Fibroblast of lung (primary cell): Measurements from ENCODE around the gene TAF1L. TPM values are rescaled to one million over a fixed set of nuclear protein-coding genes. Genes with fewer than 3 reads are reported as not detected.
A peak's percentile ranks its signal among the peaks of the same experiment; 100 is the strongest.

ENCODE experiments used
- DNase-seq, 2 donors: peaks; one replicate each; pipeline versions ENCODE4 v3.0.0 to v3.0.0-alpha.2; 2010; ENCODE audit warnings: low read depth in 2 of 2
- H2AFZ ChIP-seq: 2 replicates; pipeline ENCODE4 v1.5.1; 2012; ENCODE audit warnings: low read length, control low read depth, inconsistent platforms
- H3K27ac ChIP-seq: 2 replicates; pipeline ENCODE4 v1.5.1; 2011; ENCODE audit warnings: low read length, control low read depth; ENCODE audit not compliant: insufficient read depth
- H3K27me3 ChIP-seq: 2 replicates; pipeline ENCODE4 v1.5.1; 2011; ENCODE audit warnings: mild to moderate bottlenecking, low read length; ENCODE audit not compliant: control insufficient read depth, insufficient read depth
- H3K36me3 ChIP-seq: 2 replicates; pipeline ENCODE4 v1.5.1; 2011; ENCODE audit warnings: low read length; ENCODE audit not compliant: control insufficient read depth, insufficient read depth
- H3K4me1 ChIP-seq: 2 replicates; pipeline ENCODE4 v1.5.1; 2011; ENCODE audit warnings: low read length; ENCODE audit not compliant: control insufficient read depth, insufficient read depth; ENCODE audit errors: extremely low read depth
- H3K4me2 ChIP-seq: 2 replicates; pipeline ENCODE4 v1.5.1; 2011; ENCODE audit warnings: low read length, control low read depth; ENCODE audit not compliant: insufficient read depth; ENCODE audit errors: extremely low read depth
- H3K4me3 ChIP-seq, 4 experiments: fragments of 200-600 bp in 1 of 4; sonication (generic) in 1 of 4; replicated peaks in 1 of 4; 2 replicates each; pipeline ENCODE4 v1.5.1; 2011 to 2016; ENCODE audit warnings: low read length in 4 of 4, low read depth in 3 of 4, mild to moderate bottlenecking in 3 of 4, control low read depth in 2 of 4, inconsistent platforms in 1 of 4, mixed read lengths in 1 of 4; ENCODE audit not compliant: insufficient read depth in 1 of 4; ENCODE audit errors: control extremely low read depth in 1 of 4
- H3K79me2 ChIP-seq: 2 replicates; pipeline ENCODE4 v1.5.1; 2012; ENCODE audit warnings: mild to moderate bottlenecking, low read length, inconsistent platforms; ENCODE audit not compliant: control insufficient read depth, insufficient read depth
- H3K9ac ChIP-seq: 2 replicates; pipeline ENCODE4 v1.5.1; 2011; ENCODE audit warnings: mild to moderate bottlenecking, low read length, control low read depth; ENCODE audit not compliant: insufficient read depth
- H3K9me3 ChIP-seq: 2 replicates; pipeline ENCODE4 v1.5.1; 2012; ENCODE audit warnings: low read depth, low read length; ENCODE audit not compliant: control insufficient read depth, insufficient read depth
- H4K20me1 ChIP-seq: 2 replicates; pipeline ENCODE4 v1.5.1; 2011; ENCODE audit warnings: low read length; ENCODE audit not compliant: control insufficient read depth, insufficient read depth; ENCODE audit errors: extremely low read depth
- CTCF ChIP-seq, 2 donors: IDR thresholded peaks in 1 of 2; conservative IDR thresholded peaks in 1 of 2; 1 replicate in 1 of 2; 2 replicates in 1 of 2; pipeline ENCODE4 v1.5.1; 2011 to 2012; ENCODE audit warnings: low read length in 2 of 2, control low read depth in 1 of 2, inconsistent platforms in 1 of 2, low read depth in 1 of 2, mild to moderate bottlenecking in 1 of 2
- EZH2 ChIP-seq: IDR thresholded peaks from 2 replicates; pipeline ENCODE4 v1.5.1; 2012; ENCODE audit warnings: low read length, control low read depth, mild to moderate bottlenecking; ENCODE audit errors: missing control alignments
- polyA minus RNA-seq: library from RNA; depleted of rRNA, polyadenylated mRNA; stranded (reverse); fragments of >200 nt; gene quantifications from 2 replicates; pipeline ENCODE4 v1.2.3, GENCODE V29; 2011; ENCODE audit warnings: low replicate concordance
- polyA plus RNA-seq, 2 donors: library from polyadenylated mRNA; depleted of rRNA in 1 of 2; stranded (reverse) in 1 of 2; unstranded in 1 of 2; fragments of >200 nt; gene quantifications; 2 replicates each; pipeline ENCODE4 v1.2.1, GENCODE V29; 2011 to 2012; ENCODE audit warnings: missing spikeins in 1 of 2
- total RNA-seq: library from RNA; depleted of rRNA; stranded (reverse); fragments of >200 nt; gene quantifications from 2 replicates; pipeline ENCODE4 v1.2.1, GENCODE V29; 2014

TAF1L gene
- under 0.01 TPM in 2 replicates for total RNA-seq
- not detected in 2 replicates for polyA plus RNA-seq
- 0.02 TPM in 1 of 2 replicates, not detected in the other for polyA plus RNA-seq (2012)
- polyA minus RNA-seq = not detected in 2 replicates

GRCh38 chr9:32635362-32635761 is at the start of gene TAF1L:
TSS of gene TAF1L (minus strand) at chr9:32635669. CDS start at chr9:32635579, 90 bp downstream.
- H3K79me2 ChIP-seq = no peaks in the 10 kb centered on the region
- no peaks in the 10 kb centered on the region for H3K36me3 ChIP-seq
- no peak for DNase-seq
- no peak within 1 kb of the TSS for H3K27ac ChIP-seq
- TF ChIP-seq CTCF (conservative IDR thresholded peaks at IDR 0.05 in 1 of 2, IDR thresholded peaks at IDR 0.05 in 1 of 2; ENCODE audit: low read depth in 1 of 2, low read length in 2 of 2) (no peak), EZH2 (no peak)
- H3K4me3 ChIP-seq = no peak within 1 kb of the TSS
- H3K9ac ChIP-seq = no peak within 1 kb of the TSS
- no peaks in the 10 kb centered on the region for H3K4me1 ChIP-seq
- H3K4me2 ChIP-seq = no peak within 1 kb of the TSS
- H4K20me1 ChIP-seq = no peaks in the 10 kb centered on the region
- no peaks in the 10 kb centered on the region for H3K9me3 ChIP-seq
- H3K27me3 ChIP-seq = no peaks in the 10 kb centered on the region
- H2AFZ ChIP-seq = no peak within 1 kb of the TSS

- Histone ChIP-seq H3K9ac (no peak overlapping the region), H3K27me3 (no peaks in the 10 kb centered on the region), H3K4me2 (no peak overlapping the region), H4K20me1 (no peaks in the 10 kb centered on the region), H3K79me2 (no peaks in the 10 kb centered on the region), H3K9me3 (no peaks in the 10 kb centered on the region), H2AFZ (no peak overlapping the region), H3K27ac (no peak overlapping the region), H3K36me3 (no peaks in the 10 kb centered on the region), H3K4me1 (no peaks in the 10 kb centered on the region), H3K4me3 (no peak overlapping the region)
- TF ChIP-seq CTCF (conservative IDR thresholded peaks at IDR 0.05 in 1 of 2, IDR thresholded peaks at IDR 0.05 in 1 of 2; ENCODE audit: low read depth in 1 of 2, low read length in 2 of 2) = no peak
- TF ChIP-seq EZH2 = no peak
- no peak for DNase-seq
These were observed 46.3 kb upstream of the TAF1L start for GRCh38 chr9:32681751-32682150.

GRCh38 chr9:32677931-32678330 is 42.5 kb upstream of the TAF1L start:
- Histone ChIP-seq H3K4me3 (no peak overlapping the region), H3K4me1 (no peaks in the 10 kb centered on the region), H4K20me1 (no peaks in the 10 kb centered on the region), H3K4me2 (no peak overlapping the region), H3K36me3 (no peaks in the 10 kb centered on the region), H3K27ac (no peak overlapping the region), H3K9me3 (no peaks in the 10 kb centered on the region), H3K79me2 (no peaks in the 10 kb centered on the region), H2AFZ (no peak overlapping the region), H3K9ac (no peak overlapping the region), H3K27me3 (no peaks in the 10 kb centered on the region)
- peak in 1 of 2 donors; percentile 61 for DNase-seq
- TF ChIP-seq EZH2 (no peak), CTCF (conservative IDR thresholded peaks at IDR 0.05 in 1 of 2, IDR thresholded peaks at IDR 0.05 in 1 of 2; ENCODE audit: low read depth in 1 of 2, low read length in 2 of 2) (no peak)
